Sciatic nerve (tissue), 2 donors: ENCODE results near the gene GNB5. TPM values are rescaled to one million over a fixed set of nuclear protein-coding genes. Genes with fewer than 3 reads are reported as not detected.
"Not testable (repeated sequence)": the region's sequence is repeated elsewhere in the genome, so short reads cannot be mapped to it uniquely, and the experiment has no call there.

Experiments
- ATAC-seq: fragments of 200-7000 bp; cut with Tn5 transposase; one replicate; pipeline ENCODE4 v1.9.1; 2020; ENCODE audit warnings: mild to moderate bottlenecking, moderate library complexity
- DNase-seq: peaks from one replicate; pipeline ENCODE4 v3.0.0-alpha.2; 2020; ENCODE audit warnings: low spot score
- intact Hi-C: fragments of 100-400 bp; cut with DNase I; formaldehyde crosslinking; loops from one replicate; pipeline ENCODE4 v1.14.2; 2022
- total RNA-seq: library from RNA; stranded (reverse); fragmentation: NEBNext Ultra II Directional; extraction: Animal tissue kit (Norgen Biotek cat#: 25700); gene quantifications from one replicate; pipeline ENCODE4 v1.2.1, GENCODE V29; 2021
- donor health status: DM: no; HTN: no; CAD: no.
- donor health status: DM: no; HTN: no; CAD: no.

The GNB5 gene
- total RNA-seq: 12.8 TPM

DNA sequence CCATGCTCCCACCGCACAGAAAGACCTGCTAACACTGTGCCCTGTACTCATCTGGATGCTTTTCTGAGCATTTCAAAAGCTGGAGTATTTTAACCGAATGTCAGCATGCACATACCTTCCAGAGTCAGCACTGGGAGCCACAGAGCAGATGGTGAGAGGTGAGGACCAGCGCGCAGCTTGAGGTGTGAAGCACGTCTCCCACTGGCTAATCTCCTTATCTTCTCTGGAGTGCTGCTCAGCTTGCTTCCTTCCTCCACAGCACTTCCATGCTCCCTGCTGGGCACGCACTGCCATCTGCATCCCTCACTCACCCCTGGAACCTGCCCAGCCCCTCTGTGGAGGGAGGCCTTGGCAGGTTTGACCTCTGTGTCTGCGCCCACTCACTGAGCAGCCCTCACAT, at the start of gene GNB5:
Gene GNB5, minus strand, starts transcription at position 186 of the 400 bp plus-strand sequence. CDS start 6,716 bp downstream, outside the sequence.
- ATAC-seq: no peak
- intact Hi-C loops: no loop called here

DNA sequence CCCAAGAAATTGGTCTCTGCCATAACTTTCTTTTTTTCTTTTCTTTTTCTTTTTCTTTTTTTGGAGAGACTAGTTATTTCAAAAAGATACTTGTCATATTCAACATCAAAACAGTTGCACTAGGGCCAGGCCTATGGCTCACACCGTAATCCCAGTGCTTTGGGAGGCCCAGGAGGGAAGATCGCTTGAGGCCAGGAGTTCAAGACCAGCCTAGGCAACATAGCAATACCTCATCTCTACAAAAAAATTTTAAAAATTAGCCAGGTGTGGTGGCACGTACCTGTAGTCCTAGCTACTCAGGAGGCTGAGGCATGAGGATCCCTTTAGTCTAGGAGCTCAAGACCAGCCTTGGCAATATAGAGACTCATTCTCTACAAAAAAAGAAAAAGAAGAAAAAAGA, 49.0 kb upstream of the GNB5 start:
- DNase-seq (no peak), ATAC-seq (no peak)
- intact Hi-C loops: no loop called here

More for the DNA sequence above, at the start of gene GNB5:
- DNase-seq: no peak

DNA sequence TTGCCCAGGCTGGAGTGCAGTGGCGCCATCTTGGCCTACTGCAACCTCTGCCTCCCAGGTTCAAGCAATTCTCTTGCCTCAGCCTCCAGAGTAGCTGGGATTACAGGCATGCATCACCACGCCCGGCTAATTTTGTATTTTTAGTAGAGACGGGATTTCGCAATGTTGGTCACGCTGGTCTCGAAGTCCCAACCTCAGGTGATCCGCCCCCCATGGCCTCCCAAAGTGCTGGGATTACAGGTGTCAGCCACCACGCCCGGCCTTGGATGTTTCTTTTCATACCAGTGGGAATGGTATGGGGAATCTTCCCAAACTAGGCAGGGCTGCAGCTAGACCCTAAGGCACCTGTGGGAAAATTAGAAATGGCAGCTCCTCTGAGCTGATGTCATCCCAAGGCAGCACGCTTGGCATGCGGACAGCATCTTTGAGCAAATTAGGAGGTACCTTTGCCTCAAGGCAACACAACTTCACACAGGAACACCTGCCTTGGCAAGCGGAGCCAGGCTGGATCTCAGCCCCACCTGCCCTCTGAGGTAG, 47.9 kb upstream of the GNB5 start:
- intact Hi-C loops, DNase-seq, ATAC-seq: not testable (repeated sequence)

DNA sequence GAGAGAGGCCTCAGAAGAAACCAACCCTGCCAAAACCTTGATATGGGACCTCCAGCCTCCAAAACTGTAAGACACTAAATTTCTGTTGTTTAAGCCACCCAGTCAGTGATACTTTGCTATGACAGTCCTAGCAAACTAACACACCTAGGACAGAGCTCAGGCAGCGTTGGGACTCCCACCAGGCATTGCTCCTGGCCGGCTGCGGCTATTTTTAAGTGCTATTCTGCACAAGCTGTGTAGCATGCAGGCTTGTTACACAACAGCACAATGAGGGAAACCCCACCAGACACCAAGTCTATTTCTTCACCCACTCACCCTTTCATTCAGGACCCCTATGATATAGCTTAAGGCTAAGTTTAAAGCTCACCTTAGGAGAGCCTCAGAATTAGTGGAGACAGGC, 47.0 kb upstream of the GNB5 start:
- intact Hi-C loops: no loop called here
- no peak for DNase-seq
- no peak for ATAC-seq

DNA sequence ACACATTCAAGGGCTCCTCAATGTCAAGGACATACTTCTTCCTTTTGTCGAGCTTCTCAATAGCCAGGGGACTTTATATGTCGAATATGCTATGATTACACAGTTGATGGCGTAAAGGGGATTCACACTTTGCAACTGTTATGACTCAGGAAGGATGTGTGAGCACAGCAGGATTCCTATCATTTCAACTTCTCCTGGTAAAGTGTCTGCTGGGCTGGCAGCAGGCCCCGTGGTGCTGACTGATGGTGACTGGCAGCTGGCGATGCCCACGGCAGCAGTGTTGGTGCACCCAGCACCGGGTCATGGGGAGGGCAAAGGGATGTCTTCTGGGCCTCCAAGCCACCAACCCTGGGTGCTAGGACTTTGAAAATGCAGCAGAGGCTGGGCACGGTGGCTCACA, 44.8 kb upstream of the GNB5 start:
- intact Hi-C loops: no loop called here
- DNase-seq (no peak), ATAC-seq (no peak)

DNA sequence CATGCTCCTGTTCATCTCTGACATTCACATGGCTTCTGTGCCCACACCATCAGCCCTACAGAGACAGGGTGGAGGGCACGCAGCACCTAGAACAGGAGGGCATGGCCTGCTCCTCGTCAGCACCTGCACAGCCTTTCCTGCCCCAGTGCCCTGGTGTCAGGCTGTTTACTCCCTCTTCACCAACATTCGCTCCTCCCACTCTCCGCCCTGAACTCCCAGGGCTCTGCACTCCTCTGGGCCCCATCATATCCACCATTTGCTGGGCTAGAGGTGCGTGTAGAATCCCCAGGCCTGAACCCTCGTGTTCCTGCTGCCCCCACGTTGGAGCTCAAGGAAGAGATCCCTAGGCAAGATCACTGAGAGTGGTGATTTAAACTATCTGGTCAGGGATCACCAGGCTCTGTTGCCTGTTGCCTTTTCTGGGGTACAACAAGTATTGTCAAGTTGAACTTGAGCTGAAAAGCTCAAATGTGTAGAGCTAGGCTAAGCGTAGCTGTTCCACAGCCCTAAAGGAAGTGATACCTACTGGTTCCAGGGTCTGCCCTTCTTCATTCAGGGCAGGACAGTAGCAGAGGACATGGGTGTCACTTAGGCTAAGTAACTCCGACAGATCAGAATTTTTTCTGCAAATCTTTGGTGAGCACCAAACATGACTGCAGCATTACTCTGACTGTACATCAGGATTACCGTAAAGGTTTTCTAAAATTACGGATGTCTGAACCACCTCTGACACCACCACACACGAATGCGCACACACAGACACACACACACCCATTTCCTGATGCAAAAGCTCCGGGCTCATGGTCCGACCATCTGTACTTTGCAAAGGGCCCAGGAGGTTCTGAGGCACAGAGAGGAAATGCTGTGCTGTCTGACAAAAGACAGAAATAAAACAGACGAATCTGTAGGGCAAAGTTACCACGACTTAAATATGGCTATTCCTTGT, 43.7 kb upstream of the GNB5 start:
- ATAC-seq (no peak), DNase-seq (no peak)
- intact Hi-C loops: no loop called here

DNA sequence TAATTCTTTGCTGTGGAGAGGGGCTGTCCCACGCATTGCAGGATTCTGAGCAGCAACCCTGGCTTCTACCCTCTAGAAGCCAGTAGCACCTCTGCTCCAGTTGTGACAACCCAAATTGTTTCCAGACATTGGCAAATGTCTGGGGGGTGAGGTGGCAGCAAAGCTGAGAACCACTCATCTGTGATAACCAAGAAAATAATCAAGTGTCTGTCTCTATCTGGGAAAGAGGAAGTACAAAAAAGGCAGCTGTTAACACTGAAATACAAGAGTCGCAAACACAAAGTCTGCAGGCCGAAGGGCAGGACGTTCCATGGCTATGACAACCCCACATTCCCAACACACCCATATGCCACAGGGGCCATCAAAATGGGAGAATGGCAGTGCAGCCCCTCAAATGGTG, 42.2 kb upstream of the GNB5 start:
- DNase-seq (no peak), ATAC-seq (no peak)
- intact Hi-C loops: no loop called here

- ATAC-seq: no peak
- DNase-seq: no peak
- intact Hi-C loops: no loop called here
Observed at GRCh38 chr15:52232327-52232726, 41.1 kb upstream of the GNB5 start.

DNA sequence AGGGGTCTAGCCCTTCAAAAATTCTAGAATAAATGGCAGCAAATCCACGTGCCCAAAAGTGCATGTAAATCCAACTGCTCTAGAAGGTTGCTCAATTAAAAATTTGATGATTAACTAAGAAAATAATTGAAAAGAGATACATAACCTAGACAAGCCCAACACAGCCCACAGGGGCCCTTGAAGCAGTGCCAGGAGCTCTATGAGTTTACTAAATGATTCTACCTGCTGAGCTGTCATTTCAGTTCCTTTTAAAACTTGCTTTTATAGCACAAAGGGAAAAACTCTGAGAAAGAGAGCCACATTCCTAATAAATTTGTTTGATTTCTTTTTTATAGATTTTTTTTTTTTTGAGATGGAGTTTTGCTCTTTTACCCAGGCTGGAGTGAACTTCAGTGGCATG, 38.9 kb upstream of the GNB5 start:
- ATAC-seq: no peak
- no peak for DNase-seq
- intact Hi-C loops: no loop called here

GRCh38 chr15:52228921-52229320, 37.7 kb upstream of the GNB5 start:
- intact Hi-C loops: no loop called here
- ATAC-seq: no peak
- no peak for DNase-seq

- DNase-seq (peak; percentile 71), ATAC-seq (peak; percentile 79)
- intact Hi-C loops: no loop called here
Observed at GRCh38 chr15:52227456-52227855, 36.3 kb upstream of the GNB5 start.

GRCh38 chr15:52225230-52225629, 34.0 kb upstream of the GNB5 start:
- DNase-seq: no peak
- intact Hi-C loops: no loop called here
- no peak for ATAC-seq

- intact Hi-C loops: no loop called here
- no peak for DNase-seq
- ATAC-seq: no peak
Observed at GRCh38 chr15:52224211-52224610, 33.0 kb upstream of the GNB5 start.

DNA sequence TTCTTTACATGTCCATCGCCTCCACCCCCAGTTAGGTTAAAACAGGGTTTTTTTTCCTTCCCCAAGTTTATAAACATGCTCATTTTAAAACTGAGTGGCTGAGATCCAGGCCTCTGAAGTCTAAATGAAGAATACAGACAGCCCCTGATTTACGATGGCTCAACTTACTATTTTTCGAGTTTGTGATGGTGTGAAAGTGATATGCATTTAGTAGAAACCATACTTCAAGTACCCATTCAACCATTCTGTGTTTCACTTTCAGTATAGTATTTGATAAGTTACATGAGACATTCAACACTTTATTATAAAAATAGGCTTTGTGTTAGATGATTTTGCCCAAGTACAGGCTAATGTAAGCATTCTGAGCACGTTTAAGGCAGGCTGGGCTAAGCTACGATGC, 30.5 kb upstream of the GNB5 start:
- no peak for DNase-seq
- intact Hi-C loops: no loop called here
- no peak for ATAC-seq

DNA sequence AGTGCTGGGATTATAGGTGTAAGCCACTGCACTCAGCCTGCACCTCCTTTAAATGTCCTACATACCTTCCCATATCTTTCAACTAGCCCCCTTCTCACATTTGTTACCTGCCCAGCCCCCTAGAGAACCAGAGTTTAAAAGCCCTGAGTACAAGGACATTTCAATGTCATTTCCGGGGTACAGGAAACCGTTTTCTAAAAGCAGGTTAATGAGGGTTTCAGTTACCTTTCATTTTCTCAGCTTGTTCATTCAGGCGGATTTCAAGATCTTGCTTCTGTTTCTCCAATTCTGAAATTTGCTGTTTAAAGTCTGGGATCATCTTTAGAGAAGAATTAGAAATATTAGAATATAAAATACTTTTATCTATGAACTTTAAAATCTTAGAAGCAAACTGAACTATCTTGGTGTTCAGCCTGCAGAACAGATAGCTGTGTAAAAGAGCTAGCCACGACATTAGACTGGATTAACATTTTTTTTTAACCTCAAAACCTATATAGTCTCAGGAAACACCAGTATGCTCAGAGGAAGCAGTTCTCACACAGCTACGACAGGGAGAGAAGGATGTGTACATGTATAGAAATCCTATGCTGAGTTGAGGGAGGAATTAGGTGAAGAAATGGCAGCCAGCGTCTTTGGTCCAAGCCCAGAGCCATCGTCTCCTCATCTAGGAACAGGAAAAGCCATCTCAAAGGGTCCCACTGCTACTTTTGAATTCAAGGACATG, 29.9 kb upstream of the GNB5 start:
- intact Hi-C loops: no loop called here
- DNase-seq (no peak), ATAC-seq (no peak)

DNA sequence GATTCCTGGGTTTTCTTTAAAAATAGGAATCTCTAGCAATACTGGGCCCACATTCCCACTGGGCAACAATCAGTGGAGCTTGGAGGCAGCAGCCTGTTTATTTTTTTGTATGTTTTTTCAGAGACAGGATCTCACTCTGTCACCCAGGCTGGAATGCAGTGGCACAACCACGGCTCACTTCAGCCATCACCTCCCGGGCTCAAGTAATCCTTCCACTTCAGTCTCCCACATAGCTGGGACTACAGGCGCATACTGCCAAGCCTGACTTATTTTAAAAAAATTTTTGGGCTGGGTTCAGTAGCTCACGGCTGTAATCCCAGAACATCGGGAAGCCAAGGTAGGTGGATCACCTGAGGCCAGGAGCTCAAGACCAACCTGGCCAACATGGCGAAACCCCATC, 29.1 kb upstream of the GNB5 start:
- DNase-seq: no peak
- no peak for ATAC-seq
- intact Hi-C loops: no loop called here

DNA sequence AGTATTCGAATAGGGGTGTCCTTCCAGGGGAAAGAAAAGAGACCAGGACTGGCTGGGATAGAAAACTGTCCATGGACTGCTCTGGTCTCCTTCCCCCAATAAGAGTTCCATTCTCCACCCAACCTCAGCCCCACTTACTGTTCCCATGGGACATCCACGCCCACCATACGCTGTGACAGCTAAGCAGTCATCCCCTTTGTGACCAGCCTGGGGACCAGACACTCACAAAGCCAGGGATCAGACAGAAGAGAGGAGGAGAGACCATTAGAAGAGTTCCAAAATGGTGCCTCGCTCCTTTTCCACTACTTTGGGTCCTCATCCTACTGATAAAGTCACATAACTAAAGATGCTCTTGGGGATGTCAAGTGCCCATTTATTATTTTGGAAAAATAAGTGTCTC, 27.6 kb upstream of the GNB5 start:
- ATAC-seq (no peak), DNase-seq (no peak)
- intact Hi-C loops: no loop called here

DNA sequence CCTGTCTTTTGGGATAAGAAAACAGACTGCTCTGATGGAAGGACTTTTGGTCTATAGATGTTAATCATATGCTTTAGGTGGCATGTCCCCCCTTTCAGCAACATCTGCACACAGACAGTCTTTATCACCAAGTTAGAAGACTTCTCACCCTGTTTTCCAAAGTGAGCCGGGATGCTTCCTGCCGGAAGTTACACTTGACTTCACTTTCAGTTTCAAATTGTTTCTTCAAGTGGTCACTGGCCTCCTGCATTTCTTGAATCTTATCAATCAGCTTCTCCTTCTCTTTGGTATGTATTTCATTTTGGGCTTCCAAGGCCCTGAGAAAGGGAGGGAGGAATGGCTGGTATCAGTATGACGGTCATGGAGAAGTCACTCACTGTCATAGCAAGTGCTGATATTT, 27.2 kb upstream of the GNB5 start:
- intact Hi-C loops: no loop called here
- no peak for DNase-seq

DNA sequence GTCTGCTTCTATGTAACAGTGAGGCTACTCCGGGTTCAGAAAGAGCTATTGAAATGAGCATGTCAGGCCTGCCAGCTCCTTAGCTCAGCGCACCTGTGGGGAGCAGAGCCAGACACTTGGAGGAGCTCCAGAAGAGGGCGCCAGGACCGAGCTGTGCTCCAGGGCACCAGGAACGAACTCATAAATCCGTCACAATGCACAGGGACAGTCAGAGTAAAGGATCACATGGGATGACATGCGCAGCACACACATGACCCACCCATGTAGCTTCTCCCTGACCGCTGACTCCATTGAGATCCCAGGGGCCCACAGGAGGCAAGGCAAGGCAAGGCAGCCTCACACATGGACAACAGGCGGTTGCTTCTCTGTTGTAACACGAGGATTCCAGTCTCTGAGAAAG, 26.0 kb upstream of the GNB5 start:
- no peak for DNase-seq
- intact Hi-C loops: no loop called here
- ATAC-seq: no peak

More for the DNA sequence above, 27.2 kb upstream of the GNB5 start:
- no peak for ATAC-seq

DNA sequence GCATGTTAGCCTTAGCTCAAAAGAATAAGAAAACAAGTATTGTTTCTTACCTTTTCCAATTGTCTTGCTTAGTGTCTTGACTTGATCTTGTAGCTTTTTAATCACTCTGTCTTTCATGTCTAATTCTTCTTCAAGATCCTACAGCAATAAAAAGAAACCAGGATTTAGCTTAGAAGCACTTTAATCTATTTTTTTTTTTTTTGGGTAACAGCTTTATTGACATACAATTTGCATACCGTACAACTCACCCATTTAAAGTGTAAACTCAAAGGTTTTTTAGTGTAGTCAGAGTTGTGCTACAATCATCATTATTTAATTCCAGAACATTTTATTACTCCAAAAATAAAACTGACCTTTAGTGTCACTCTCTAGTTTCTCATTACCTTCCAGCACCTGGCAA, 23.4 kb upstream of the GNB5 start:
- no peak for DNase-seq
- no peak for ATAC-seq
- intact Hi-C loops: no loop called here
